Activated effector memory CD4-positive, alpha-beta T cell treated with anti-CD3 and anti-CD28 coated beads, Interleukin-2, amount 50 U/mL, for 16 hours (primary cell): ENCODE measurements around the gene DYNLT4.

Source experiments
- DNase-seq: peaks from one replicate; pipeline ENCODE4 v3.0.0-alpha.2; 2020

DYNLT4 gene

DNA sequence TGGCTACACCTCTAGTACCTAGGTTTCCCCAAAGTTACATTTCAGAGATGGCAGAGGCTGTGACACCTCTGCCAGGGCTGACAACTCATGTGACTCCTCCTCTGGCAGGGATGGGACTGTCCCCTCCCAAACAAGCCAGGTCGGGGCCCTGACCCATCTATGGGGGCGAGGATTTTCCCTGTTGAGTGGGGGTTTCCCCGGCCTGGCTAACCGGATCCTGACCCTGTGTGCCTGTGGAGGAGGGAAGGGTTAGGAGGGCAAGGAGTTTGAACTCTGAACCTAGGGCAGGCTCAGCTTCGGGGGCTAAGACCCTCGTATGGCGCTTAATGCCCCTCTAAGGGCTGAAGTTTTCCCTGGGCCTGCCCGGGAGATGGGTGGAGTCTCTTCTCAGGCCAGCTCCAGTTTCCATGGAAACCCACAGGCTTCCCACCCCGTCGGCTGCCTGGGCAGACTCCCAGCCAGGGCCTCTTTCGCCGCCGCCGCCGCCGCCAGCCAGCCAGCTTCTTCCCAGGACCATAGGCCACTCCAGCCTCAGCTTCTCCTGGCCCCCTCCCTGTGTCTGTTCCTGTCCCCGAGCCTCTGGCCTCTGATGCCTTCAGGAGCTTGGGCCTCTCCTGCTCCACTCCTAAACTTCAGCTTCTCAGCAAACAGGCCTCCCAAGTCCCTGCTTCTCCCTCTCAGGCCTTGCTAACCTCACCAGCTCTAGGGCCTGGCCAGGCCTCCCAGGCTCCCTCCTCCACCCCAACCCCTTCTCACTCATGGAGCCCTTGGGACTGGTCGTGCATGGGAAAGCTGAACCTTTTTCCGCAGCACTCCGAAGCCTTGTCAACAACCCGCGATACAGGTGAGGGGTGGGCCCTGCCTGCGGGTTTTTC is 1.1 kb upstream of the DYNLT4 start, which contains the start of gene BTBD19:
TSS of gene BTBD19 (plus strand) at position 461 of the 875 bp plus-strand sequence. CDS start at position 759, 298 bp downstream.
- peak; percentile 92 for DNase-seq

DNA sequence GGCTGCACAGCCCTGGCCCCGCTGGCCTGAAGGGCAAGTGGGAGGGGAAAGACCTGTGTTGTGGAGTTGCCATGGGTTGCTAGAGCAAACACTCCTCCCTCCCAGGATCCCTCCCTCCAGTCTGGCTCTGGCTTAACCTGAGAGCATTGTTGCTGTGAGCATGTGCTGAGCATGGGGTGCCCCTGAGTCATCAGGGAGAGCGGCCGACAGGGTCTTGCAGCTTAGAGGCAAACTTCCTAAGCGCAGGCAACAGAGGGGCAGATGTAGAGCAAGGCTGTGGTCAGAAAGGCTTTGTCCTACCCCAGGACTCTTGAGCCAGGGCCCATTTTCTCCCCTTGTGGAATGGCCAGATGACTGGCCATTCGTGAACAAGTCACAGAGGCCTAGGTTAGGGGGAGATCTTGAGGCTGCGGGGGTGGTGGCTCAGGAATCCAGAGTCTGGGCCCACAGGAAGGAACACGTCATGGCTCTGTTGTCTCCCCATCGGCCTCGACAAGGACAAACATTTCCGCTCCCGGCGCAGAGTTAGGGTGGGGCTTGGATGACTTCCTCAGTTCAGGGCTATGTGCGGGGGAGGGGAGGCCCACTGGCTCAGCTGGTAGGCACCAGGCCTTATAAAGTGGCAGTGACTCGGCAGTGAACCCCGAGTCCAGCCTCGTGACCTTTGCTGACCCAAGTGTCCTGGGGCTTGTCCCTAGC is 362 bp upstream of the DYNLT4 start:
- peak; percentile 95 for DNase-seq

DNA sequence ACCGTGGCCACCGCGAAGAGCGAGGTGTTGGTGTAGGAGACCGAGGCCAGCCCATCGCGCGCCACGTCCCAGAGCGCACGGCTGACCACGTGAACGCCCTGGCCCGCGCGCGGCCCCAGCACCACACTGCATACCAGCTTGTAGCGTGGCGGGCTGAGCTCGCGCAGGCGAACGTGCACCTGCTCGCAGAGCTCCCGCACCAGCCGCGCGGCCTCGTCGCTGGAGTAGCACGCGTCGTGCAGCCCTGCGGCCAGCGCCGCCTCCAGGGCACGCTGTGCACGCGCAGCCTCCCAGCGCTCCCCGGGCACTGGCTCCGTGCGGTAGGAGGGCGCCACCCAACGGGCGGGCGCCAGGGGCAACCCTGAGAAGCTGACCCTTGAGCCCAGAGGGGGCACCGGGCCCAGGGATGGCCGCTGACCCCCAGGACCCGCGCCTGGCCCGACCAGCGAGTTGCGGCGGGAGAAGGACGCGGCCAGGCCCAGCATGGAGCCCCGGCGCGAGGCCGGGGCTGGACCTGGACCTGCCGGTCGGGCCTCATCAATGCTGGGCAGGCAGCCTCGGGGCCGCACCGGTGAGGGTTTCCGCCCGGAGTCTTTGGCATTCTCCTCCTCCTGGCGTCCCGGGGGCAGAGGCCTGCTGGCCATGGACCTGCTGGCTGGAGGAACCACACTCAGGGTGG is 987 bp downstream of the DYNLT4 start:
- peak; percentile 72 for DNase-seq

DNA sequence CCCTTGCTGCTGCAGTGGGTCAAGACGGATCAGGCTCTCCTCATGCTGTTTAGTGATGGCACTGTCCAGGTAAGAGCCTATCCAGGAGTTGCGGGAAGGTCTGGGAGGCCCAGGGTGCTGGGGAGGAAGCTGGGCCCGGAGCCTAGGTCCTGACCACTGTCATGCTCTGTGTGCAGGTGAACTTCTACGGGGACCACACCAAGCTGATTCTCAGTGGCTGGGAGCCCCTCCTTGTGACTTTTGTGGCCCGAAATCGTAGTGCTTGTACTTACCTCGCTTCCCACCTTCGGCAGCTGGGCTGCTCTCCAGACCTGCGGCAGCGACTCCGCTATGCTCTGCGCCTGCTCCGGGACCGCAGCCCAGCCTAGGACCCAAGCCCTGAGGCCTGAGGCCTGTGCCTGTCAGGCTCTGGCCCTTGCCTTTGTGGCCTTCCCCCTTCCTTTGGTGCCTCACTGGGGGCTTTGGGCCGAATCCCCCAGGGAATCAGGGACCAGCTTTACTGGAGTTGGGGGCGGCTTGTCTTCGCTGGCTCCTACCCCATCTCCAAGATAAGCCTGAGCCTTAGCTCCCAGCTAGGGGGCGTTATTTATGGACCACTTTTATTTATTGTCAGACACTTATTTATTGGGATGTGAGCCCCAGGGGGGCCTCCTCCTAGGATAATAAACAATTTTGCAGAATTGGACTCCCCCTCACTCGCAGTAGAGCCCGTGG is 1.7 kb downstream of the DYNLT4 start:
- peak; percentile 63 for DNase-seq

DNA sequence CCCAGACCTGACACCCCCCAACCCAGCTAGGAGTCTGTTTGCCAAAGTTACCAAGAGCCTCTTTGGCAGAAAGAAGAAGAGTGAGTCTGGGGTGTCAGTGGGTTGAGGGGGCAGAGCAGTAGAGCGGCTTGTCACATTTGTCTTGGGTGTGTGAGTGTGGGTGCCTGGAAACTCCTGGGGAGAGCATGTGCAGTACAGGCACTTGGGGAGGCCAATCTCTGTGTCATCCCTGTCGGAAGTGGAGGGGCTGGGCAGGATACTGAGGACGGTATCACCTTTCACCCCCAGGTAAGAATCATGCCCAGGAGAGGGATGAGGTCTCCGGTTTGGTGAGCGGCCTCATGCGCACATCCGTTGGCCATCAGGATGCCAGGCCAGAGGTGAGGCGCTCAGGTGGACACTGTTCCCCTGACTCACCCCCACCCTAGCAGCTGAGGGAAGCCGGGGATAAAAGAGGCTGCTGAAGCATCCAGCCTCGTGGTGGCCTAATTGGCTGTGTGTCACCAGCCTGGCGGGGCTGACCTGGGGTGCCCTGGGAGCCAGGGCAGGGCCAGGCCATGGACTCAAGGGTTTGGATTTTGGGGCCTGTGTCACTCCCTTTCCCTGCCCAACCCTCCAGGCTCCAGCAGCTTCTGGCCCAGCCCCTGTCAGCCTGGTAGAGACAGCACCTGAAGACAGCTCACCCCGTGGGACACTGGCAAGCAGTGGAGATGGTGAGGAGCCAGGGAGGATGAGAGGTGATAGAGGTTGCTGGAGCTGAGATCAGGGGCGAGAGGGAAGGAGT is 3.6 kb downstream of the DYNLT4 start:
- DNase-seq: peak; percentile 64

DNA sequence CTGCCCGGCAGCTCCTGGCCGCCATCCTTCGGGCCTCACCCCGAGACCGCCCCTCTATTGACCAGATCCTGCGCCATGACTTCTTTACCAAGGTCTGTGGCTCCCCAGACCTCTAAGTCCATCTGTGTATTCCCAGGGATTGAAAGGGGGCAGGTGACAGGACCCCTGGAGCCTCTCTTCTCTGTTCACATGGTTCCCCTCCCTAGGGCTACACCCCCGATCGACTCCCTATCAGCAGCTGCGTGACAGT is 4.2 kb downstream of the DYNLT4 start:
- no peak for DNase-seq

DNA sequence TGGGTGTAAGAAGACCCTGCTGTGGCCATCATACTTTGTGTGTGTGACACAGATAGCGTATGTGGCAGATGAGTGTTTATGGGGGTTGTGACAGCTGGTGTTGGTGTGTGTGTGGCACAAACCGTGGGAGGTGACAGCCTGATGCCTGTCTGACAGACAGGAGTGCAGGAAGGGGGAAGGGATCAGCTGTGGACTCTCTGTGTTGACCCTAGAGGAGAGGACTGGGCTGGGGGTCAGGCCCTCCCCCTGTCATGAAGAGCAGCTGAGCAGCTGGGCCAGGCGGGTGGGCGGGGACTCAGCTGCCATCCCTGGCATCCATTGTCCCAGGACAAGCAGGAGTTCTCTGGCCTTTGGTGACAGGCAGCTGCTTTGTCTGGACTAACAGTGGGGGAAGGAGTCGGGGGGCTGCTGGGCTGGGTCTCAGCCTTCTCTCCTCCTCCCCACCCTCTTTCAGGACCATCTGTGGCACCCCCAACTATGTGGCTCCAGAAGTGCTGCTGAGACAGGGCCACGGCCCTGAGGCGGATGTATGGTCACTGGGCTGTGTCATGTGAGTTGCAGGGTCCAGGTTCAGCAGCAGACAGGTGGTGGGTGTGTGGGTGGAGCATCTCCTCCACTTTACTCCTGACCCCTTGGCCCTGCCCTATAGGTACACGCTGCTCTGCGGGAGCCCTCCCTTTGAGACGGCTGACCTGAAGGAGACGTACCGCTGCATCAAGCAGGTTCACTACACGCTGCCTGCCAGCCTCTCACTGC is 4.7 kb downstream of the DYNLT4 start:
- peak; percentile 70 for DNase-seq

DNA sequence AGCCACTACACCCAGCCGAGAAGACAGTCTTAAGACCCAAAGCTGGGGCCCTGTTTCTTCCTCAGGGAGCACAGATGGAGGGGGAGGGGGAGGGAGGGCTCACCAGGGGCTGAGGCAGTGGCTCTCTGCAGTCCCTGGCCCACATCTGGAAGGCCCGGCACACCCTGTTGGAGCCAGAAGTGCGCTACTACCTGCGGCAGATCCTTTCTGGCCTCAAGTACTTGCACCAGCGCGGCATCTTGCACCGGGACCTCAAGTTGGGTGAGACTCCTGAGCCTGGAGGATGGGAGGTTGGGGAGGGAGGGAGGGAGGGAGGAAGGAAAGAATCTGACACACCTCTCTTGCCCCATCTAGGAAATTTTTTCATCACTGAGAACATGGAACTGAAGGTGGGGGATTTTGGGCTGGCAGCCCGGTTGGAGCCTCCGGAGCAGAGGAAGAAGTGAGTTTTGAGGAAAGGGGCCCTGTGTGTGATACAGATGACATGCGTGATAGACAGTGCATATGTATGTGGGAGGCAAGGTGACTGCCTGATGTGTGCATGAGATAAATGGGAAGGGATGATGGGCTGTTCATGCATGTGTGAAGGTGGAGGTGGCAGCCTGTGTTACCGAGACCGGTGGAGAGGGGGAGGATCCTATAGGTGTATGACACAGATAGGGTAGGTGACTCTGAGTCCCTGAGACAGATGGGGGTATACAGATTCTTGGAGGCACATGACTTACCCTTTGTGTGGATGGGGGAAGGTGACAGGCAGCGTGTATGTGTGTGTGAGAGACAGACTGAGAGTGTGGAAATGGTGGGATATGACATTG is 5.5 kb downstream of the DYNLT4 start:
- peak; percentile 81 for DNase-seq

DNA sequence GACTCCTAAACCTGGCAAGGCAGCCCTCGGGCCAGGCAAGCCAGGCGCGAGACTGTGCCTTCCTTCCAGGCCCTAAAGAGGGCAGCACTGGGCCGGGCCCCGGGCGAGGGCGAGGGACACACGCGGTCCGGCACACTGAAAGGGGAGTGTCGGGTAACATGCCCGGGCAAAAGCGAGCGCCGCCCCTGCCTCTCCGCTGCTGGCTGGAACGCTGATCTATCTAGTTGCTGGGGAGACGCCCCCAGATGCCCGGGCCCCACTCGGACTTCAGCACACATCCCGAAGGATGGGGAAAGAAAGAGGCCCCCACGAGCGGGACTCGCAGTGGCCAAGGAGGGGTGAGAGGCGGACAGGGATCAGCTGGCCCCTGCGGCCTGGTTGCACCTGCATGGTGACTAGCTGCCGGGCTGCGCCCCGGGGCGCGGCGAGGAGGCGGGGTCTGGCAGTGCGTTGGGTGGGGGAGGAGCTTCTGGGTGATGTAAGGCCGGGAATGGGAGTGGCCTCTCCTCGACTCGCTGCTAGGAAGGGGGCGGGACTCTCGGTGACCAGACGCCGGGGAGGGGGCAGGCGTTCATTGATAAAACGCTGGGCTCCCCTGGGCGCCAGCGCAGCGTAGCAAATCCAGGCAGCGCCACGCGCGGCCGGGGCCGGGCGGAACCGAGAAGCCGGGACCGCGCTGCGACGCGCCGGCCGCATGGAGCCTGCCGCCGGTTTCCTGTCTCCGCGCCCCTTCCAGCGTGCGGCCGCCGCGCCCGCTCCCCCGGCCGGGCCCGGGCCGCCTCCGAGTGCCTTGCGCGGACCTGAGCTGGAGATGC is 7.2 kb downstream of the DYNLT4 start, which contains the start of gene PLK3:
TSS of gene PLK3 (plus strand) at position 608 of the 815 bp plus-strand sequence. CDS start at position 695, 87 bp downstream.
- peak; percentile 99 for DNase-seq

DNA sequence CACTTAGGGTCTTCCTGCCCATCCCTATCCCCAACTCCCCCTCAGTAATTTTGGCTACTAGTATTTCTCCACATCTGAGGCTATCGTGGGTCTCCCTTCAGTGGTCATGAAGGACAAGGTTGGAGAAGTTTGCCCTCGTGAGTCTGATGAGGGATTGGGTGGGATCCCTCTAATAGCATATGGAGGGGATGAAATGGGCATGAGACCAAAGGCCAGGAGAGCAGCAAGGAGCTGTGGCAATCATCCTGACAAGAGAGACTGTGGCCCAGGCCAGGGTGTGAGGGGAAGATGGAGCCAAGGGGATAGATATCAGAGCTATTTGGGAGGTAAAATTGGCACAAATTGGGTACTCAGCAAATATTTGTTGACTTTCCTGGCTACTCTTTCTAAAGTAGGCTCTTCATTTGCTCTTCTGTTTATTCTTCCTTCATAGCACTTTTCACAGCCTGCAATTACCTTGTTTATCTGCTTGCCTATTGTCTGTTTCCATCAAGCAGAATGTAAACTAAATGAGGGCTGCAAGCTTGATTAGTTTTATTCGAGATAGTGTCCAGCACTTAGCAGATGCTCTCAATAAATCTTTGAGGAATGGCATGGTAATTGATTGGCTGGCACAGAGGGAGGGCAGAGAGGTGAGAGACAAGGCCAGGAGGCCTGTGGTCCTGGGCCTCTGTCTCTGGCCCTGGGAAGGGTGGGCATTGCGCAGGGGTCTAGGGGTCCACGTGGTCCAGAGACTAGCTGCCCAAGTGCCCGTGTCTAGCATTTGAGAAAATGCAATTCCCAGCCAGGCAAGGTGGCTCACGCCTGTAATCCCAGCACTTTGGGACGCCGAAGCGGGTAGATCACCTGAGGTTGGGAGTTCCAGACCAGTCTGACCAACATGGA is 8.4 kb downstream of the DYNLT4 start:
- DNase-seq: peak; percentile 61

DNA sequence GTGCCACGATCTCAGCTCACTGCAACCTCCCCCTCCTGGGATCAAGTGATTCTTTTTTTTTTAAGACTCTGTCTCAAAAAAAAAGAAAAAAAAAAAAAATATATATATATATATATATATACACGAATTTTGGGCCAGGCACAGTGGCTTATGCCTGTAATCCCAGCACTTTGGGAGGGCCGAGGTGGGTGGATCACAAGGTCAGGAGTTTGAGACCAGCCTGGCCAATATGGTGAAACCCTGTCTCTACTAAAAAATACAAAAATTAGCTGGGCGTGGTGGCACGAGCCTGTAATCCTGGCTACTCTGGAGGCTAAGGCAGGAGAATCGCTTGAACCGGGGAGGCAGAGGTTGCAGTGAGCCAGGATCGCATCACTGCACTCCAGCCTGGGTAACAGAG is 9.3 kb downstream of the DYNLT4 start:
- DNase-seq: peak; percentile 12

DNA sequence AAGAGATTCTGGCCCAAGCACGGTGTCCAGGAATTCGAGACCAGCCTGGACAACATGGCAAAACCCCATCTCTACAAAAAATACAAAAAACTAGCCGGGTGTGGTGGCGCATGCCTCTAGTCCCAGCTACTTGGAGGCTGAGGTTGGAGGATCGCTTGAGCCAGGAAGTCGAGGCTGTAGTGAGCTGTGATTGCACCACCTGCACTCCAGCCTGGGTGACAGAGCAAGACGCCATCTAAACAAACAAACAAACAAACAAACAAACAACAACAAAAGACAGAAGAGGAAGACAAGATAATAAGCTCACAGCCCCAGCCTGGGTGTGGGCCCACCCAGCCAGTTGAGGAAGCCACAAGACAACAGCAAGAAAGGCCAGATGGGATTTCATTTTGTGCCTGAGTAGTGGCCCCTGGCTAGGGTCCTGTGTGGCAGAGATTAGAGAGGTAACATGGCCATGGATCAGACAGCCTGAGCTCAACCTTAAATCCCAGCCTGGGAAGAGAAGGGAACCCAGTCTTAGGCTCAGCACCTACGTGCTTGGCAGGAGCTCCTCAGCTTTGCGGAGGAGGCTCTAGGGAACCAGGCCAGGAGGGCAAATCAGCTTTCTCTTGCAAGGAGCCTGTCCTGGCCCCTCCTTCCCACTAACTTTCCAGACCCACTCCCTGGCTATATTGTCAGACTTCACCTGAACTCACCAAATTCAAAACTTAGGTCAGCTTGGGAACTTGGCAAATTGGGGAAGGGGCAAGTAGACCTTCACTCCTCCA is 14.2 kb downstream of the DYNLT4 start:
- peak; percentile 34 for DNase-seq

DNA sequence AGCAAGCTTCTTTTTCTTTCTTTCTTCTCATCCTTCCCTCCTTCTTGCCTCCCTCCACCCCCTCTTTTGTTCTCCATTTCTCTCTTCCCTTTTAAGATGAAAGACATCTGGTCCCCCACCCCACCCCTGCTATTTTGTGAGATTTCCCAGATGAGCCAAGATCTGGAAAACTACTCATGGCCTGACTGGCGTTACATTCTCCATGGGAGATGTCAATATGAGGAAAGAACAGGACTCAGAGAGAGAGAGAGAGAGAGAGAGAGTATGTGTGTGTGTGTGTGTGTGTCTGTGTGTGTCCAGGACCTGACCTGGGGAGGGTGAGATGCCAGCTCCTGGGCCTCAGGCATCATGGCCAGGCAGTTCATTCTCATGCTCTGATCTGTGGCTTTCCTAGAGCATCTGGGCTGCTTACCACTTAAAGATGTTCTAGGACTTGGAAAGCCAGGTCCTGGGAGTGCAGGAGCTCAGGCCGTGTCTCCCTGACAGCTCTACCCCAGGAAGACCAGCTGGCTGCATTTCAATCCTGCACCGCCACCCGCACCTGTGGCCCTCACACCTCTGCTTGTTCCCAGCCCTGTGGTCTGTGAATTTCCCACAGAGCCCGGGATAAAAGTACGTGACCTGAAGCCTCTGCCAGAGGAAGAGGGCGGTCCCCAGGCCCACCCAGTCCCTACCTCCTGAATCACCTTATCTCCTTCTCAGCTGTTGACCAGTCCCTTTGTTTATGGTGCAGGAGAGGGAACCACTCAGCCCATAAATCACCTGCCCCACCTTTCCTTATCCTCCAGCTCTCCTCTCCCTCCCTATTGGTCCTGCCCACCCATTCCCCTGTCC is 16.0 kb downstream of the DYNLT4 start:
- DNase-seq: peak; percentile 51

DNA sequence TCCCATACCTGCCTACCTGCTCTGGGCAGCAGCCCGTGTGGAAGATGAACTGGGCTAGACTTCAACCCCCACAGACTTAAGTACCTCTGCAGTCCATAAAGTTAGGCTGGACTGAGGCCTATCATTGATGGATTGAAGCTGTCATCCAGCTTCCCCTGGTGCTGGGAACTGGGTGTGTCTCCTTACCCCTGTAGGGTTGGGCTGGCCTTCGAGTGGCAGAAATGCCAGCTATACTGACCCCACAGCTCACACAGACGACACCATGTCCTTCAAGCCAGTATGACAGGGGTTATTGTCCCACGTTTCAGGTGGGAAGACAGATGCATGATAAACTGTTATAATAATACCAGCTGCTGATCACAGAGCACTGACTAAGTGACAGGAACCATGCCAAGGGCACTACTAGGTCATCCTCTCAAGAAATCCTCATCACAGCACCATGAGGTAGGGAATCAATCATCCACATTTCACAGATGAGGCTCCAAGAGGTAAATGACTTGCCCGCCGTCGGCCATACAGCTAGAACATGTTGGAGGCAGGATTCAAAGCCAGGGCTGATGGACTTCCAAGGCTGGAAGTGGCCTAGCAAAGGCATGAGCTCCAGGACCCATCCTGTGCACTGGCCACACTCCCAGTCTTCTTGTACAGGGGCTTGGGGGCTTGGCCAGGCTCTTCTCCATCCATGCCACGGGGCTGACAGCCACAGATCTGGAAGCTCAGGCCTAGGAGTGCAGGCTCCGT is 18.9 kb downstream of the DYNLT4 start, which contains the start of gene BEST4:
TSS of gene BEST4 (minus strand) at position 51 of the 741 bp plus-strand sequence. CDS start 465 bp downstream, outside the sequence.
- DNase-seq: no peak

DNA sequence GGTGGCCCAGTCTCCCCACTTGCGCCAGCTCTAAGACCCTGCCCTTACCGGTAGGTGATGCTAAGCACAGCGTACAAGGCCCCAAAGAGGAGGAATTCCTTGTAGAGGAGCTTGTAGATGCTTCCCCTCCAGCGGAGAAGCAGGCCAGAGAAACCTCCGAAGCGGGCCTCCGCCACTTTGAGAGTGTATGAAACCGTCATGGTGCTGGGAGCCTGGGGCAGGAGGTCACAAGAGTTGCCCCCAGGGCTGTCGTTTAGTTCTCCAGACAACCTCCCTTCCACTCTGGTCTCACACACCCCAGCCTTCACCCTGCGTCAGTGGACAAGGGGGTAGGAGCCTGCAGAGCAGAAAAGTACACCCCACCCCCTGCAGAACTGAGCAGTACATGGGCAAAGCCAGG is 19.6 kb downstream of the DYNLT4 start:
- no peak for DNase-seq
